ENCODE measurements around the gene ANKFY1. TPM values are rescaled to one million over a fixed set of nuclear protein-coding genes. Genes with fewer than 3 reads are reported as not detected.

Gene ANKFY1
- polyA plus RNA-seq, 1 of the 3 experiments (the other 2 are of a cell fraction) = 29.6 TPM

DNA sequence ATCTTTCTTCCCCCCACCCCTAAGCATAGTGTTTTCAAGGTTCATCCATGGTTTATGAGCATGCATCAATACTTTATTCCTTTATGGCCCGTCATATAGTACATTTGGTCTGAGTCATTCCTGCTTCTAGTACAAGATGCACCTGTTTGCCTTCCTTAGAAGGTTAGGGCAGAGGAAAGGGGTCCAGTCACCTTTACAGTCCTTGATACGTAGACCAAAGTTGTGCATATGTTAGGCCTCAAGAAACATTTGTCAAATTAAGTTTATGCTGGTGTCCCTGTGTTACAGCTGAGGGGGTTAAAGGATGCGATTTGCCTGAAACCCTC, 119.4 kb downstream of the ANKFY1 start:
- 66% methylated on average over 3 of the region's 3 CpGs for WGBS (ENCODE audit: low lambda C conversion rate)
- H2AFZ ChIP-seq (ENCODE audit: low read depth) = no peak overlapping the region
- H4K20me1 ChIP-seq (ENCODE audit: insufficient read depth) = peaks cover 11% of the 10 kb centered on the region
- CTCF ChIA-PET = interaction anchor here (0.9 to 1.4 kb wide), 3 partner anchors 13 to 211 kb away, joined by 3 to 5 read pairs (median 3); no protein-coding TSS in a partner anchor
- no peaks in the 10 kb centered on the region for H3K27me3 ChIP-seq (ENCODE audit: insufficient read depth)
- TF ChIP-seq GATA2 (CRISPR knock-in tag; IDR thresholded peaks at IDR 0.05) (no peak), FOSL2 (IDR thresholded peaks at IDR 0.05; ENCODE audit: borderline replicate concordance, low read depth) (no peak), SMC3 (IDR thresholded peaks at IDR 0.05; ENCODE audit: low read depth, low read length) (no peak), FOXM1 (IDR thresholded peaks at IDR 0.05; ENCODE audit: low read depth) (no peak), ELF1 (IDR thresholded peaks at IDR 0.05) (no peak), RAD21 (IDR thresholded peaks at IDR 0.05; ENCODE audit: low read length) (no peak), MEF2A (IDR thresholded peaks at IDR 0.05; ENCODE audit: borderline replicate concordance, low read depth) (no peak), SIN3A (IDR thresholded peaks at IDR 0.05; ENCODE audit: borderline replicate concordance, low read depth, low read length) (no peak), POLR2AphosphoS5 (IDR thresholded peaks at IDR 0.05; ENCODE audit: low read depth, low read length) (no peak), JUND (IDR thresholded peaks at IDR 0.05) (no peak), EP300 (IDR thresholded peaks at IDR 0.05; ENCODE audit: borderline replicate concordance in 1 of 2, low read depth in 1 of 2, low read length in 1 of 2) (no peak), RXRA (IDR thresholded peaks at IDR 0.05; ENCODE audit: borderline replicate concordance, low read depth) (no peak), TCF12 (IDR thresholded peaks at IDR 0.05) (no peak), EZH2phosphoT487 (IDR thresholded peaks at IDR 0.05; ENCODE audit: borderline replicate concordance, low read depth) (no peak)
- TF ChIP-seq, protein P1, sequence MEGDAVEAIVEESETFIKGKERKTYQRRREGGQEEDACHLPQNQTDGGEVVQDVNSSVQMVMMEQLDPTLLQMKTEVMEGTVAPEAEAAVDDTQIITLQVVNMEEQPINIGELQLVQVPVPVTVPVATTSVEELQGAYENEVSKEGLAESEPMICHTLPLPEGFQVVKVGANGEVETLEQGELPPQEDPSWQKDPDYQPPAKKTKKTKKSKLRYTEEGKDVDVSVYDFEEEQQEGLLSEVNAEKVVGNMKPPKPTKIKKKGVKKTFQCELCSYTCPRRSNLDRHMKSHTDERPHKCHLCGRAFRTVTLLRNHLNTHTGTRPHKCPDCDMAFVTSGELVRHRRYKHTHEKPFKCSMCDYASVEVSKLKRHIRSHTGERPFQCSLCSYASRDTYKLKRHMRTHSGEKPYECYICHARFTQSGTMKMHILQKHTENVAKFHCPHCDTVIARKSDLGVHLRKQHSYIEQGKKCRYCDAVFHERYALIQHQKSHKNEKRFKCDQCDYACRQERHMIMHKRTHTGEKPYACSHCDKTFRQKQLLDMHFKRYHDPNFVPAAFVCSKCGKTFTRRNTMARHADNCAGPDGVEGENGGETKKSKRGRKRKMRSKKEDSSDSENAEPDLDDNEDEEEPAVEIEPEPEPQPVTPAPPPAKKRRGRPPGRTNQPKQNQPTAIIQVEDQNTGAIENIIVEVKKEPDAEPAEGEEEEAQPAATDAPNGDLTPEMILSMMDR (IDR thresholded peaks at IDR 0.05) = no peak
- TF ChIP-seq, protein P2, sequence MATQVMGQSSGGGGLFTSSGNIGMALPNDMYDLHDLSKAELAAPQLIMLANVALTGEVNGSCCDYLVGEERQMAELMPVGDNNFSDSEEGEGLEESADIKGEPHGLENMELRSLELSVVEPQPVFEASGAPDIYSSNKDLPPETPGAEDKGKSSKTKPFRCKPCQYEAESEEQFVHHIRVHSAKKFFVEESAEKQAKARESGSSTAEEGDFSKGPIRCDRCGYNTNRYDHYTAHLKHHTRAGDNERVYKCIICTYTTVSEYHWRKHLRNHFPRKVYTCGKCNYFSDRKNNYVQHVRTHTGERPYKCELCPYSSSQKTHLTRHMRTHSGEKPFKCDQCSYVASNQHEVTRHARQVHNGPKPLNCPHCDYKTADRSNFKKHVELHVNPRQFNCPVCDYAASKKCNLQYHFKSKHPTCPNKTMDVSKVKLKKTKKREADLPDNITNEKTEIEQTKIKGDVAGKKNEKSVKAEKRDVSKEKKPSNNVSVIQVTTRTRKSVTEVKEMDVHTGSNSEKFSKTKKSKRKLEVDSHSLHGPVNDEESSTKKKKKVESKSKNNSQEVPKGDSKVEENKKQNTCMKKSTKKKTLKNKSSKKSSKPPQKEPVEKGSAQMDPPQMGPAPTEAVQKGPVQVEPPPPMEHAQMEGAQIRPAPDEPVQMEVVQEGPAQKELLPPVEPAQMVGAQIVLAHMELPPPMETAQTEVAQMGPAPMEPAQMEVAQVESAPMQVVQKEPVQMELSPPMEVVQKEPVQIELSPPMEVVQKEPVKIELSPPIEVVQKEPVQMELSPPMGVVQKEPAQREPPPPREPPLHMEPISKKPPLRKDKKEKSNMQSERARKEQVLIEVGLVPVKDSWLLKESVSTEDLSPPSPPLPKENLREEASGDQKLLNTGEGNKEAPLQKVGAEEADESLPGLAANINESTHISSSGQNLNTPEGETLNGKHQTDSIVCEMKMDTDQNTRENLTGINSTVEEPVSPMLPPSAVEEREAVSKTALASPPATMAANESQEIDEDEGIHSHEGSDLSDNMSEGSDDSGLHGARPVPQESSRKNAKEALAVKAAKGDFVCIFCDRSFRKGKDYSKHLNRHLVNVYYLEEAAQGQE (IDR thresholded peaks at IDR 0.05; ENCODE audit: low read depth, low read length) = no peak
- TF ChIP-seq, protein P3, sequence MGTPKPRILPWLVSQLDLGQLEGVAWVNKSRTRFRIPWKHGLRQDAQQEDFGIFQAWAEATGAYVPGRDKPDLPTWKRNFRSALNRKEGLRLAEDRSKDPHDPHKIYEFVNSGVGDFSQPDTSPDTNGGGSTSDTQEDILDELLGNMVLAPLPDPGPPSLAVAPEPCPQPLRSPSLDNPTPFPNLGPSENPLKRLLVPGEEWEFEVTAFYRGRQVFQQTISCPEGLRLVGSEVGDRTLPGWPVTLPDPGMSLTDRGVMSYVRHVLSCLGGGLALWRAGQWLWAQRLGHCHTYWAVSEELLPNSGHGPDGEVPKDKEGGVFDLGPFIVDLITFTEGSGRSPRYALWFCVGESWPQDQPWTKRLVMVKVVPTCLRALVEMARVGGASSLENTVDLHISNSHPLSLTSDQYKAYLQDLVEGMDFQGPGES (IDR thresholded peaks at IDR 0.05; ENCODE audit: low read depth, low read length) = no peak
- TF ChIP-seq, protein P4, sequence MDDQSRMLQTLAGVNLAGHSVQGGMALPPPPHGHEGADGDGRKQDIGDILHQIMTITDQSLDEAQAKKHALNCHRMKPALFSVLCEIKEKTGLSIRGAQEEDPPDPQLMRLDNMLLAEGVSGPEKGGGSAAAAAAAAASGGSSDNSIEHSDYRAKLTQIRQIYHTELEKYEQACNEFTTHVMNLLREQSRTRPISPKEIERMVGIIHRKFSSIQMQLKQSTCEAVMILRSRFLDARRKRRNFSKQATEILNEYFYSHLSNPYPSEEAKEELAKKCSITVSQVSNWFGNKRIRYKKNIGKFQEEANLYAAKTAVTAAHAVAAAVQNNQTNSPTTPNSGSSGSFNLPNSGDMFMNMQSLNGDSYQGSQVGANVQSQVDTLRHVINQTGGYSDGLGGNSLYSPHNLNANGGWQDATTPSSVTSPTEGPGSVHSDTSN (IDR thresholded peaks at IDR 0.05) = no peak
- H3F3A ChIP-seq (replicated peaks; ENCODE audit: insufficient read depth) = peaks cover 7% of the 10 kb centered on the region
- H3K9me2 ChIP-seq = no peaks in the 10 kb centered on the region
- H3K27ac ChIP-seq (ENCODE audit: low read depth in 2 of 2, low read length in 1 of 2) = peak overlapping the region; percentile 86 to 98
- peak overlapping the region; percentile 91 for H3K9ac ChIP-seq
- no peaks in the 10 kb centered on the region for H3K9me3 ChIP-seq
- peaks cover 13 to 16% of the 10 kb centered on the region in 2 experiments; a peak in 3 of 4 replicates for H3K4me1 ChIP-seq (ENCODE audit: control insufficient read depth in 1 of 2, insufficient read depth in 2 of 2, low read depth in 1 of 2, low read length in 1 of 2)
- H3K4me3 ChIP-seq (ENCODE audit: low read depth in 2 of 2, low read length in 1 of 2) = peak overlapping the region; percentile 89 to 94
- H3K4me2 ChIP-seq = peak overlapping the region; percentile 81
- POLR2A ChIA-PET = interaction anchor here (1.2 to 2.0 kb wide), 4 partner anchors 13 to 21 kb away, joined by 4 to 14 read pairs (median 5); no protein-coding TSS in a partner anchor
- no peak for DNase-seq
- peaks cover 4 to 15% of the 10 kb centered on the region in 2 experiments for H3K36me3 ChIP-seq (replicated peaks in 1 of 2; ENCODE audit: control insufficient read depth in 1 of 2, insufficient read depth in 2 of 2, low read length in 1 of 2)
- H3K79me2 ChIP-seq (ENCODE audit: insufficient read depth) = peaks cover 47% of the 10 kb centered on the region

Measured in SK-N-SH (cell line).